Osteoblast (primary cell): Measurements from ENCODE around the gene FBXO17. TPM values are rescaled to one million over a fixed set of nuclear protein-coding genes. Genes with fewer than 3 reads are reported as not detected.

Source experiments
- DNase-seq: peaks from one replicate; pipeline ENCODE4 v3.0.0; 2011; ENCODE audit warnings: low spot score, mixed read lengths; ENCODE audit not compliant: insufficient read length; ENCODE audit errors: missing footprints
- H2AFZ ChIP-seq: 2 replicates; pipeline ENCODE4 v1.6.0; 2011; ENCODE audit warnings: mild to moderate bottlenecking, low read length
- H3K27ac ChIP-seq: 2 replicates; pipeline ENCODE4 v1.5.1; 2011; ENCODE audit warnings: mild to moderate bottlenecking, low read depth, low read length, moderate library complexity
- H3K27me3 ChIP-seq: 2 replicates; pipeline ENCODE4 v1.6.0; 2012; ENCODE audit warnings: mild to moderate bottlenecking, control low read depth, inconsistent platforms, low read length, moderate library complexity; ENCODE audit not compliant: insufficient read depth
- H3K36me3 ChIP-seq: 2 replicates; pipeline ENCODE4 v1.5.1; 2011; ENCODE audit warnings: mild to moderate bottlenecking, low read length, control low read depth, moderate library complexity; ENCODE audit not compliant: insufficient read depth
- H3K4me1 ChIP-seq: 2 replicates; pipeline ENCODE4 v1.5.1; 2011; ENCODE audit warnings: mild to moderate bottlenecking, low read length, control low read depth, moderate library complexity; ENCODE audit not compliant: insufficient read depth
- H3K4me2 ChIP-seq: 2 replicates; pipeline ENCODE4 v1.6.0; 2011; ENCODE audit warnings: mild to moderate bottlenecking, low read length; ENCODE audit not compliant: insufficient read depth
- H3K4me3 ChIP-seq: fragments of 200-600 bp; sonication (generic); 3 replicates; pipeline ENCODE4 v1.5.1; 2012; ENCODE audit warnings: mild to moderate bottlenecking, low read length, inconsistent platforms; ENCODE audit not compliant: insufficient read depth
- H3K79me2 ChIP-seq: 2 replicates; pipeline ENCODE4 v1.6.0; 2012; ENCODE audit warnings: mild to moderate bottlenecking, low read length, control low read depth, inconsistent platforms; ENCODE audit not compliant: insufficient read depth
- H3K9me3 ChIP-seq: 2 replicates; pipeline ENCODE4 v1.5.1; 2011; ENCODE audit warnings: low read depth, low read length, control low read depth
- H4K20me1 ChIP-seq: 2 replicates; pipeline ENCODE4 v1.6.0; 2012; ENCODE audit warnings: mild to moderate bottlenecking, low read length, control low read depth; ENCODE audit not compliant: insufficient read depth
- CTCF ChIP-seq: IDR thresholded peaks from 2 replicates; pipeline ENCODE4 v1.5.1; 2011; ENCODE audit warnings: mild to moderate bottlenecking, low read depth, low read length, moderate library complexity; ENCODE audit errors: extremely low read depth
- total RNA-seq: library from RNA; depleted of rRNA; stranded (reverse); fragments of >200 nt; gene quantifications from 2 replicates; pipeline ENCODE4 v1.2.3, GENCODE V29; 2012

The FBXO17 gene
- total RNA-seq, 1 donor: 40.9 TPM

- no peaks in the 10 kb centered on the region for H4K20me1 ChIP-seq
- DNase-seq: no peak
- no peaks in the 10 kb centered on the region for H3K9me3 ChIP-seq
- H3K36me3 ChIP-seq: no peaks in the 10 kb centered on the region
- H3K27me3 ChIP-seq: peaks cover 6% of the 10 kb centered on the region
- no peaks in the 10 kb centered on the region for H3K79me2 ChIP-seq
- H3K4me2 ChIP-seq: no peak overlapping the region
- TF ChIP-seq CTCF: no peak
- no peak overlapping the region for H3K27ac ChIP-seq
- no peaks in the 10 kb centered on the region for H3K4me1 ChIP-seq
- no peak overlapping the region for H3K4me3 ChIP-seq
- H2AFZ ChIP-seq: no peak overlapping the region
These were observed 32.6 kb upstream of the FBXO17 start for GRCh38 chr19:39008137-39008536.

- Histone ChIP-seq H3K4me2 (no peak overlapping the region), H3K27ac (no peak overlapping the region), H3K4me1 (no peaks in the 10 kb centered on the region), H3K4me3 (no peak overlapping the region), H3K27me3 (peaks cover 6% of the 10 kb centered on the region), H3K9me3 (no peaks in the 10 kb centered on the region), H3K79me2 (no peaks in the 10 kb centered on the region), H4K20me1 (no peaks in the 10 kb centered on the region), H2AFZ (no peak overlapping the region), H3K36me3 (no peaks in the 10 kb centered on the region)
- DNase-seq: no peak
- TF ChIP-seq CTCF: no peak
These were observed 31.6 kb upstream of the FBXO17 start for GRCh38 chr19:39007096-39007495.

GRCh38 chr19:39004403-39004802 lies 28.9 kb upstream of the FBXO17 start:
- H3K27me3 ChIP-seq: no peaks in the 10 kb centered on the region
- H3K27ac ChIP-seq: no peak overlapping the region
- no peak overlapping the region for H3K4me2 ChIP-seq
- no peaks in the 10 kb centered on the region for H3K9me3 ChIP-seq
- H3K4me3 ChIP-seq: no peak overlapping the region
- no peaks in the 10 kb centered on the region for H4K20me1 ChIP-seq
- no peaks in the 10 kb centered on the region for H3K79me2 ChIP-seq
- DNase-seq: no peak
- H3K36me3 ChIP-seq: no peaks in the 10 kb centered on the region
- no peak overlapping the region for H2AFZ ChIP-seq
- no peaks in the 10 kb centered on the region for H3K4me1 ChIP-seq
- no peak for TF ChIP-seq CTCF

DNA sequence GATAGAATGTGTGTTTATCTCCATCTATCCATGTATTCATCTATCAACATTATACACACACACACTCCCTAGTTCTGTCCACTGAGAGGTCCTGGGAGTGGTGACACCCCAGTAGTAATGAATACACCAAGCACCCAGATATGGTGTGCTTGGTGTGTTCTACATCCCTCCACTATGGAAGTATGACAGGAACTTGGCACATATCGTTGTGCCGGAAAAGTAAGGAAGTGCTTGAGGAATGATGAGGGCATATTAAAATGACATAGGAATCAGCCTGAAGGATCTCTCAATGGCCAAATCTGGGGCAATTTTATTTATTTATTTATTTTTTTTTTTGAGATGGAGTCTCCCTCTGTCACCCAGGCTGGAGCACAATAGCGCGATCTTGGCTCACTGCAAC lies 28.3 kb upstream of the FBXO17 start:
- Histone ChIP-seq H3K36me3 (no peaks in the 10 kb centered on the region), H3K4me1 (no peaks in the 10 kb centered on the region), H3K79me2 (no peaks in the 10 kb centered on the region), H3K9me3 (no peaks in the 10 kb centered on the region), H3K27me3 (no peaks in the 10 kb centered on the region), H3K4me3 (no peak overlapping the region), H4K20me1 (no peaks in the 10 kb centered on the region), H3K27ac (no peak overlapping the region), H3K4me2 (no peak overlapping the region), H2AFZ (no peak overlapping the region)
- DNase-seq: no peak
- no peak for TF ChIP-seq CTCF
